Gastroesophageal sphincter (tissue), 3 donors: Measurements from ENCODE around the gene CCDC88C.

ENCODE experiments used
- EP300 ChIP-seq: sonication (generic); formaldehyde crosslinking; IDR thresholded peaks from one replicate; pipeline ENCODE4 v1.6.1; 2017; ENCODE audit warnings: antibody characterized with exemption, mild to moderate bottlenecking
- POLR2AphosphoS5 ChIP-seq: sonication (generic); formaldehyde crosslinking; IDR thresholded peaks from one replicate; pipeline ENCODE4 v1.6.1; 2017; ENCODE audit warnings: antibody characterized with exemption
- TF ChIP-seq, protein P1 (sequence below), 4 experiments: fragments of 200-600 bp in 2 of 4; fragments of 450-650 bp in 2 of 4; sonication (generic) in 1 of 4; IDR thresholded peaks; one replicate each; pipeline ENCODE4 v1.5.1; 2017 to 2019; ENCODE audit warnings: antibody characterized with exemption in 4 of 4, mild to moderate bottlenecking in 2 of 4, moderate library complexity in 2 of 4

DNA sequence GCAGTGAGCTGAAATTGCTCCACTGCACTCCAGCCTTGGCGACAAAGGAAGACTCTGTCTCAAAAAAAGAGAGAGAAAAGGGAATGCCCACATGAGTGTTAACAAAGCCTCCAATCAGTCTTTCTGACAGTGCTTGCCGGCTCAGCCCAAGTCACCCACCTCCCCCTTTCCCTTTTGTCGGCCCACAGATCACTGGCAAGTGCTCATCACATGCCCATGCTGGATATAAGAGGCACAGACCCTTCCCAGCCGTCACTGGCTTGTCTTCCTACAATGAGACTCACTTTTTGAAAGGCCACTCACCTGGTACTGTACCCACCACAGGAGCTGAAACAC, 70.8 kb downstream of the CCDC88C start:
- TF ChIP-seq, protein P1, sequence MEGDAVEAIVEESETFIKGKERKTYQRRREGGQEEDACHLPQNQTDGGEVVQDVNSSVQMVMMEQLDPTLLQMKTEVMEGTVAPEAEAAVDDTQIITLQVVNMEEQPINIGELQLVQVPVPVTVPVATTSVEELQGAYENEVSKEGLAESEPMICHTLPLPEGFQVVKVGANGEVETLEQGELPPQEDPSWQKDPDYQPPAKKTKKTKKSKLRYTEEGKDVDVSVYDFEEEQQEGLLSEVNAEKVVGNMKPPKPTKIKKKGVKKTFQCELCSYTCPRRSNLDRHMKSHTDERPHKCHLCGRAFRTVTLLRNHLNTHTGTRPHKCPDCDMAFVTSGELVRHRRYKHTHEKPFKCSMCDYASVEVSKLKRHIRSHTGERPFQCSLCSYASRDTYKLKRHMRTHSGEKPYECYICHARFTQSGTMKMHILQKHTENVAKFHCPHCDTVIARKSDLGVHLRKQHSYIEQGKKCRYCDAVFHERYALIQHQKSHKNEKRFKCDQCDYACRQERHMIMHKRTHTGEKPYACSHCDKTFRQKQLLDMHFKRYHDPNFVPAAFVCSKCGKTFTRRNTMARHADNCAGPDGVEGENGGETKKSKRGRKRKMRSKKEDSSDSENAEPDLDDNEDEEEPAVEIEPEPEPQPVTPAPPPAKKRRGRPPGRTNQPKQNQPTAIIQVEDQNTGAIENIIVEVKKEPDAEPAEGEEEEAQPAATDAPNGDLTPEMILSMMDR (IDR thresholded peaks at IDR 0.05): no peak
- TF ChIP-seq EP300 (no peak), POLR2AphosphoS5 (no peak)
